Measurements from ENCODE around the gene TMEM239.
A peak's percentile ranks its signal among the peaks of the same experiment; 100 is the strongest.
"Not testable (repeated sequence)": the region's sequence is repeated elsewhere in the genome, so short reads cannot be mapped to it uniquely, and the experiment has no call there.

The TMEM239 gene

DNA sequence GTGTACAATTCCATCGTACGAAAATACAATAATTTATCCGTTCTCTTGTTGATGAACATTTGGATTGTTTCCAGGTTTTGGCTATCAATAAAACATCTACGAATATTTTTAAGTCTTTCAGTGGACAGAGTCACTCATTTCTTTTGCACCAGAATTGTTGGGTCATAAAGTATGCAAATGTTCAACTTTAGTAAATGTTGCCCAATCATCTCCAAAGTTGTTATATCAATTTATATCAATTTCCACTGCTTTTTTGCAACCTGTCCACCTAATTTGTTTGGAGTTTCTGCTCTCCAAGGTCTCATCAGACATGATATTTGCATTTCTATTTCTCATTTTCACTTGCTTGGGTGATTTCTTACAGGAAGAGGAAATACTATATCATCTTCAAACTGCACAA lies 10.5 kb downstream of the TMEM239 start:
- H3K4me3 Mint-ChIP-seq: no peak overlapping the region

DNA sequence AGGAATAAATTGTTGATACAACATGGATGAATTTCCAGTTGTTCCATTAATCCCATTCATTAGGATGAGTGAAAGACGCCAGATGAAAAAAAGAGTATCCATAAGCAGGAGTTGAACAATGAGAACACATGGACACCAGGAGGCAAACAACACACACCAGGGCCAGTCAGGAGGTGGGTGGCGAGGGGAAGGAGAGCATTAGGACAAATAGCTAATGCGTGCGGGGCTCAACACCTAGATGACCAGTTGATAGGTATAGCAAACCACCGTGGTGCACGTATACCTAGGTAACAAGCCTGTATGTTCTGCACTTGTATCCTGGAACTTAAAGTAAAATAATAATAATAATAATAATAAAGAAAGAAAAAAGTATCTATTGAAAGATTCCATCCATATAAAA lies 13.2 kb downstream of the TMEM239 start:
- peaks cover 27% of the 10 kb centered on the region for H3K27me3 Mint-ChIP-seq
- H3K4me1 Mint-ChIP-seq: peaks cover 4% of the 10 kb centered on the region
- no peak overlapping the region for H3K27ac Mint-ChIP-seq
- H3K36me3 Mint-ChIP-seq: peaks cover 2% of the 10 kb centered on the region
- no peak overlapping the region for H3K4me3 Mint-ChIP-seq
- no peak for ATAC-seq
- no peaks in the 10 kb centered on the region for H3K9me3 Mint-ChIP-seq

More for the DNA sequence above, 10.5 kb downstream of the TMEM239 start:
- H3K27me3 Mint-ChIP-seq: peaks cover 33% of the 10 kb centered on the region
- no peaks in the 10 kb centered on the region for H3K36me3 Mint-ChIP-seq
- no peaks in the 10 kb centered on the region for H3K9me3 Mint-ChIP-seq
- no peak overlapping the region for H3K27ac Mint-ChIP-seq
- ATAC-seq: no peak
- H3K4me1 Mint-ChIP-seq: peaks cover 4% of the 10 kb centered on the region

DNA sequence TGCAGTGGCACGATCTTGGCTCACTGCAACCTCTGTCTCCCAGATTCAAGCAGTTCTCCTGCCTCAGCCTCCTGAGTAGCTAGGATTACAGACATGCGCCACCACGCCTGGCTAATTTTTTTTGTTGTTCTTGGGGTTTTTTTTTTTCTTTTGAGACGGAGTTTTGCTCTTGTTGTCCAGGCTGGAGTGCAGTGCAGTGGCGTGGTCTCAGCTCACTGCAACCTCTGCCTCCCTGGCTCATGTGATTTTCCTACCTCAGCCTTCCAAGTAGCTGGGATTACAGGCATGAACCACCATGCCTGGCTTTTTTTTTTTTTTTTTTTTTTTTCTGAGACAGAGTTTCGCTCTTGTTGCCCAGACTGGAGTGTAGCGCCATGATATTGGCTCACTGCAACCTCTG lies 15.0 kb downstream of the TMEM239 start:
- H3K9me3 Mint-ChIP-seq, ATAC-seq, H3K4me1 Mint-ChIP-seq, H3K4me3 Mint-ChIP-seq, H3K27ac Mint-ChIP-seq, H3K36me3 Mint-ChIP-seq: not testable (repeated sequence)
- H3K27me3 Mint-ChIP-seq: peaks cover 27% of the 10 kb centered on the region

DNA sequence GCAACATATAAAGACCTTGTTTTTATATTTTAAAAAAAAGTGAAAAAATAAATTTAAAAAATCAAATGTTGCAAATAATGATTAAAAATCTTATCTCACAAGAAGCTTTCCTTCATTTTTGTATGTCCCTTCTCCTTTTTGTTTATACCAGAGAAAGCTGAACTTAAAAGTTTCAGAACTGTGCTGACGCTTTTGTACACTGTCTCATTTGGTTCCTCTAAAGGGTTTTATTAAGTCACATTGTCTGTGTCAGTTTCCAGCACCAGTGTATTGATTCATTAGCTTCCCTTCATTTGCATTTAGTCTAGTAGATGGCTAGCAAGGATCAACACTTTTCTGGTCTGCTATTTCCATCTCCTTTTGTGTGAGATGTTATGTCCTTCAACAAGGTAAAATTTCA lies 17.6 kb downstream of the TMEM239 start:
- no peak for ATAC-seq
- H3K27ac Mint-ChIP-seq: no peak overlapping the region
- H3K36me3 Mint-ChIP-seq: peaks cover 32% of the 10 kb centered on the region
- no peaks in the 10 kb centered on the region for H3K9me3 Mint-ChIP-seq
- H3K27me3 Mint-ChIP-seq: peaks cover 3% of the 10 kb centered on the region
- H3K4me1 Mint-ChIP-seq: peaks cover 11% of the 10 kb centered on the region
- H3K4me3 Mint-ChIP-seq: no peak overlapping the region

DNA sequence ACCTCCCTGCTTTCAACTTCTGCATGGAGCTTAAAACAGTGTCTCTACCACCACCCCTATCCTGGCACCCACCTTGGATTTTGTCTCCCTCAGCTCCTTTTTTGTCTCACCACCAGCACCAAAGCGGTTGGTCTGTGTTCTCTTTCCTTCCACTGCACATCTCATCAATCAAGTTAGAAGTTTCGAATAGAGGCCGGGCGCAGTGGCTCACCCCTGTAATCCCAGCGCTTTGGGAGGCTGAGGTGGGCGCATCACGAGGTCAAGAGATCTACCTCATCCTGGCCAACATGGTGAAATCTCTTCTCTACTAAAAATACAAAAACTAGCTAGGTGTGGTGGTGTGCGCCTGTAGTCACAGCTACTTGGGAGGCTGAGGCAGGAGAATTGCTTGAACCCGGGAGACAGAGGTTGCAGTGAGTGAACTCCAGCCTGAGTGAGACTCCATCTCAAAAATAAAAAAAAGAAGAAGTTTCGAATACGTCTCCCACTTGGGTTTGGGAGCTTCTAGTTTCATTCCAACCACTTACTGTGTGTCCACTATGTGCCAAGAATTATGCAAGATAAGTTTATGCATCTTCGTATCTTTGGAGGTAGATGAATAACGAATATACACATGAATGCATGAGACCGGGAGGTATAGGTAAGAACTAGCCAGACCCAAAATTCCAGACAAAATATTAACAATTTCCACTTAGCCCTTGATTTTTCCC lies 18.4 kb downstream of the TMEM239 start:
- no peaks in the 10 kb centered on the region for H3K9me3 Mint-ChIP-seq
- H3K36me3 Mint-ChIP-seq: peaks cover 32% of the 10 kb centered on the region
- no peak for ATAC-seq
- no peak overlapping the region for H3K4me3 Mint-ChIP-seq
- peaks cover 17% of the 10 kb centered on the region for H3K4me1 Mint-ChIP-seq
- H3K27ac Mint-ChIP-seq: no peak overlapping the region
- H3K27me3 Mint-ChIP-seq: no peaks in the 10 kb centered on the region

DNA sequence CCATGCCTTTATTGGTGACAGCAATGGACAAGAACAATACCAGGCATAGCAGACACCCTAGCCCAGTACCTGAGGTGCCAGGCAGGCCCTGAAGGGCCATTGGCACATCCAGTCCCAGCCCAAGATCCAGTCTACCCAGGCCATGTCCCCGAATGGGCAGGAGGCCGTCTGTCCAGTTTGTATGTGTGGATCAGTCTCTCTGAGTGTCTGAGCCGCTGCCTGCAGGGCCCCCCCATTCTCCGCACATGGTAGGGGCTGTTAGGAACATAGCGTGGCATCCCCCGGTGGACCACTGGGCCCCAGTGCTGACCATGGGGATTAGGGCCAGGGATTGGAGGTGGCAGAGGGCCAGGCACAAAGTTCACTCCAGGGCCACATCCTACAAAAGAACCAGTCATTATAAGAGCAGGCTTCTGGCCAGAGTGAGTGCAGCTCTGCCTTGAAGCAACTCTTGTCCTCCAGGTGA lies 19.2 kb downstream of the TMEM239 start:
- no peak overlapping the region for H3K4me3 Mint-ChIP-seq
- no peak overlapping the region for H3K27ac Mint-ChIP-seq
- H3K27me3 Mint-ChIP-seq: no peaks in the 10 kb centered on the region
- H3K9me3 Mint-ChIP-seq: no peaks in the 10 kb centered on the region
- H3K4me1 Mint-ChIP-seq: peaks cover 19% of the 10 kb centered on the region
- peaks cover 32% of the 10 kb centered on the region for H3K36me3 Mint-ChIP-seq
- ATAC-seq: no peak

DNA sequence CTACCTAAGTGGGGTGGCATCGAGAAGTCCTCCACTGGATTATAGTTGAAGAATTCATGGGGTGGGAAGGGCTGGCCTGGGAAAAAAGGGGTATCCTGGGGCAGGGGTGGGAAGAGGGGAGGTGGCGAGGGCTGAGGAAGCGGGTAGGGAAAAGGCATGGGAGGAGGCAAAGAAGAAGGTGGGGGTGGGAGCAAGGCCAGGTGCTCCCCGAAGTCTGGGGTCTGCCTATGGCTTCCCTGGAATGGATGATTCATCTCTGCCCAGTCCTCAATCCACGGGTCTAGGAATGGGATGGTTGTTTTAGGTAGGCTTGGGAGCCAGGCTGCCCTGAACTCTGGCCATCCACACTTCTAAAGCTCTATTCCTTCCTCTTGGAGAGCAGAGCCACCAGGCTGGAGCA lies 19.9 kb downstream of the TMEM239 start:
- peaks cover 19% of the 10 kb centered on the region for H3K4me1 Mint-ChIP-seq
- H3K4me3 Mint-ChIP-seq: no peak overlapping the region
- H3K27me3 Mint-ChIP-seq: no peaks in the 10 kb centered on the region
- no peaks in the 10 kb centered on the region for H3K9me3 Mint-ChIP-seq
- H3K27ac Mint-ChIP-seq: no peak overlapping the region
- H3K36me3 Mint-ChIP-seq: peaks cover 32% of the 10 kb centered on the region
- ATAC-seq: no peak

DNA sequence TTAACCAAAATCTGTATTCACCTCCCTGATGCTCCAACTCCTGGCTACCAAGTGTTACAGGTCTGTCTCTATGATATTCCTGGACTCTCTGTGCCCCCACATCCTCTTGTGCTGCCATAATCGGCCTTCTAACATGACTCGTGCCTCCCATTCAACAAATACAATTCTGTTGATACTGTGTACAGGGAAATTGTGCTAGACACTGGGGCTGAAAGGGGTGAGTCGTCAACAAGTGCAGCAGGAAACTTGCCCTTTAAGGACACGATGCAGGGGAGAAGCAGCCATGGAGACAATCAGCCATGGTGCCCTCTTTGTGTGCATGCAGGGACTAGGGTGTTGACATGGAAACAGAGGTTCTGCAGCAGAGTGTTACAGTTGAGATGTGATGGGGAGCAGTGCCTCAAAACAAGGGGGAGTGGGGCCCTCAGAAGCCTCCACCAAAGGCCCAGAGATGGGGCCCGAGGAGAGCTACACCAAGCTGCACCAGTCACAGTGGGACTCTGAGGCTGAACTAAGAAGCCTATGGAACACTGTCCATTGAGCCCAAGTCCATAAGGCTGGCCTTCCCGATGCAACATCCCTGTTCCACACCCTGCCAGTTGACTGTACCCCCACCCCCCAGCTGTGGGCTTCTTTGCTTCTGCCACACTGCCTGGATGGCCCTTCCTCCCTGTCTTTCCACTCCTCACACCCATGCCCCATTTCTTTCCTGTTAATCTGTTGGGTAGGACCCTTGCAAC lies 21.2 kb downstream of the TMEM239 start:
- Mint-ChIP-seq H3K4me3 (no peak overlapping the region), H3K4me1 (peaks cover 25% of the 10 kb centered on the region), H3K36me3 (peaks cover 32% of the 10 kb centered on the region), H3K9me3 (no peaks in the 10 kb centered on the region), H3K27ac (no peak overlapping the region), H3K27me3 (no peaks in the 10 kb centered on the region)
- no peak for ATAC-seq

DNA sequence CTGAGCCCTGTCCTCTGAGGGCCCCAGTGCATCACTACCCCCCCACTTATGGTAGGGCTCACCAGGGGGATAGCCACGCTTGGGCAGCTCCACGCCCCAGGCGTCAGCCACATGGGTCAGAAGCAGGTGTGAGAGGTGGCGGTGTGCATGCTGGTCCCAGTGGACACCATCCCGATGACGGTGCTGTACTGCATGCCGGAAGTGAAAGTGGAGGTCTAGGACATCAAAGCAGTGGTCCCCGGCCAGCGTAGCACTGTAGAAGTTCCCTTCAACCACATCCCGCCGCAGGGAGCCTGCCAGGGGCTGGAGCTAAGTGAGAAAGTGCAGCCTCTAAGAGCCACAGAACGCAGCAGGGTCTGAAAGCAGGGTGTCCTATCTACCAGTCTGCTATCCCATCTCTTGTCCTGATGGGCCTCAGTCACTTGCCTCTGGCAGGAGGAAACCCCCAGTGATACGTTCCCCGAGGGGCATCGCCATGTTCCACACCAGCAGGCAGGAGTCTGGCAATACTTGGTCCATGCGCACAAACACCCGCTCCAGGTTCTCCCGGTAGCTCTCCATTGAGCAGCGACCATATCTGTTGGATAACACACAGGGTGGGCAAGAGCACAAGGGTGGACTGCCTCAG lies 22.1 kb downstream of the TMEM239 start:
- H3K27ac Mint-ChIP-seq: no peak overlapping the region
- peak; percentile 3 for ATAC-seq
- no peaks in the 10 kb centered on the region for H3K9me3 Mint-ChIP-seq
- H3K27me3 Mint-ChIP-seq: no peaks in the 10 kb centered on the region
- peaks cover 25% of the 10 kb centered on the region for H3K4me1 Mint-ChIP-seq
- peak overlapping the region; percentile 8 for H3K4me3 Mint-ChIP-seq
- peaks cover 32% of the 10 kb centered on the region for H3K36me3 Mint-ChIP-seq

DNA sequence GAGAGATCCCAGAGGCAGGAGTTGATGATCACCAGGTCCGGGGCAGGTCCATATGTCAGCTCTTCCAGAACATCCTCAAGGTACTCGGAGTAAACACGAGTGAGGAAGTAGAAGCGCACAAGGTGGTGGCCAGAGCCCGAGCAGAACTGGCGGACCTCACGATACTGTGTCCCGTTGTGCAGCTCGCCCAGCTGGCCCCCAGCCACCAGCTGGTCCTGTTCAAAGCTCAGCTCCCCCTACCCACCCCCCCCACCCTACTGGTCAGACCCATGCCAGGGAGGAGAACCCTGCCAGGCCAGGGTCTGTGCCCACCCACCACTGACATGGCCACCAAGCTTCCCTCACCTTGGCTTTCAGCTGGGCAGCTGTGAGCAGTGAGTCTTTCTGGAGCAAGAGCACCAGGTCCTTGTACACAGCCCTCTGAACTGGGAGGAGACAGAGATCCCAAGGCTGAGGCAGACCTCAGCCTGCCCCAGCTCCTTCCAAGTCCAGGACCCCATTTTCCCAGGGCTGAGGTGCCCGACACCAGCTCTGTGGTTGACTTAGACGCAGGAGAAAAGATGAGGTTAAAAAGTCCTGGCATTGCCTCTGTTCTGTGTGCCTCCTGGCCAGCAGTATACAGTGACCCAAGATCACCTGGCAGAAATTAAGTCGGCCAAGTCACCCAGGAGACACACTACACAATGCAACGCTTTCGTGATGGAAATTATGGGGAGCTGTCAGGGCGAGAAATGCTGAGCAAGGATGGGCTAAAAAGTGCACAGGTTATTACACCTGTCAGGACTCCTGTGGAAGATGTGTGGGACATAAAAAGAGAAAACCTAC lies 22.9 kb downstream of the TMEM239 start:
- Mint-ChIP-seq H3K9me3 (no peaks in the 10 kb centered on the region), H3K4me1 (peaks cover 30% of the 10 kb centered on the region), H3K27me3 (no peaks in the 10 kb centered on the region), H3K36me3 (peaks cover 32% of the 10 kb centered on the region), H3K4me3 (peak overlapping the region; percentile 73), H3K27ac (peak overlapping the region; percentile 93)
- no peak for ATAC-seq

DNA sequence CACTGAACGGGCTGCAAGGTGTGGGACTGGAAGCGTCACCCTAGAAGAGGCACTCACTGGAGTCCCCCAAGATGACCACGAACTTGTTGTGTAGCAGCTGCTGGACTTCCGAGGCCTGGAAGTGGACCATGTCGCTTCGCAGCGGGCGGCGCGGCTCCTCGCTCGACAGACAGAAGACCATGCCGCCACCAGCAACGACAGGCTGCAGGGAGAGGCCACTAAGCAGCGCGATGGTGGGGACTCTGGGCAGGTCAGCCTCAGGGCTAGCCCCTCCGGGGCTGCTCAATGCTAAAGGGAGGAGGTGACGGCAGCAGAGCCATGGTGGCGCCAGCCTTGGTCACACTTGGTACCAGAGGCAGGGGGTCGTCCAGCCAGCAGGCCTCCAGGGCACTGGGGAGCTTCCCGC lies 23.6 kb downstream of the TMEM239 start:
- Mint-ChIP-seq H3K27me3 (no peaks in the 10 kb centered on the region), H3K36me3 (peaks cover 27% of the 10 kb centered on the region), H3K9me3 (no peaks in the 10 kb centered on the region), H3K4me1 (peaks cover 37% of the 10 kb centered on the region), H3K4me3 (peak overlapping the region; percentile 73), H3K27ac (peak overlapping the region; percentile 93)
- peak; percentile 1 for ATAC-seq

DNA sequence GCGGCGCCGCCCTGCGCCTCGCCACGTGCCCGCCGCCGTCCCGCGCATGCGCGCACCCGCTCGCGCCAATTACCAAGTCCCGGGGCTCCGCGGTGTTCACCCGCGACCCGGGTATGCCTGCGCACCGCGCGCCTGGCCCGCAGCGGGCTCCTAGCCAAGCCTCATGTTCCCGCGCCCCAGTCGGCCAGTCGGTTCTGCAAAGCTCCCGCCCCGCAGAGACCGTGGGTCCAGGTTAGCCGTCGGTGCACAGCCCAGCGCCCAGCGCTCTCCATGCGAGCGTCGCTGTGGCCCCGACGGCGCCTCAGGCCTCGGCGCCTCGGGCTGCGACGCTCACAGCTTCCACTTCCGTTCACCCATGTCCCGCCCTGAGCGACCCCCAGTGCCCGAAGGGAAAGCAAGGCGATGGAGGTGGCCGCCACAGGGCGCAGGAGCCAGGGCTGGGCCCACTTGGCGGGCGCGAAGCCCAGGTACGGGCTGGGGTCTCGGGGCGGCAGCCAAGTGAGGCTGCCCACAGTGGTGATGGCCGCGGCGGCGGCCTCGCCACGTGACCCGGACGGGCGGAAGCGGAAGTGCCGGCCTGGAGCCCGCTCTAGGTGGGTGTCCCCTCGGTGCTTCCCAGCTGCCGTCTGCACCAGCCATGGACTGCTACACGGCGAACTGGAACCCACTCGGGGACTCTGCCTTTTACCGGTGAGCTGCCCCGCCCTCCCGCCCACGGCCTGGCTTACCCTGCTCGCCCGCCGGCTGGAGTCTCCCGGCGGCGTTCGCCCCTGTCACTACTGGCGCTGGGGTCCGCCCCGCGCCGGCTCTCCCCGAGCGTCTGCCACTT lies 24.2 kb downstream of the TMEM239 start, which contains the start of the genes PCED1A and VPS16:
Gene PCED1A, minus strand, starts transcription at position 518 of the 829 bp plus-strand sequence. CDS start 743 bp downstream, outside the sequence.
Gene VPS16, plus strand, starts transcription at position 608 of the 829 bp plus-strand sequence. Its CDS starts 30 bp downstream, at position 638.
- Mint-ChIP-seq H3K27me3 (no peaks in the 10 kb centered on the region), H3K36me3 (peaks cover 24% of the 10 kb centered on the region), H3K27ac (peak within 1 kb of the TSS; percentile 93), H3K4me3 (peak within 1 kb of the TSS; percentile 87), H3K4me1 (peaks cover 42% of the 10 kb centered on the region), H3K9me3 (no peaks in the 10 kb centered on the region)
- ATAC-seq: peak; percentile 99

DNA sequence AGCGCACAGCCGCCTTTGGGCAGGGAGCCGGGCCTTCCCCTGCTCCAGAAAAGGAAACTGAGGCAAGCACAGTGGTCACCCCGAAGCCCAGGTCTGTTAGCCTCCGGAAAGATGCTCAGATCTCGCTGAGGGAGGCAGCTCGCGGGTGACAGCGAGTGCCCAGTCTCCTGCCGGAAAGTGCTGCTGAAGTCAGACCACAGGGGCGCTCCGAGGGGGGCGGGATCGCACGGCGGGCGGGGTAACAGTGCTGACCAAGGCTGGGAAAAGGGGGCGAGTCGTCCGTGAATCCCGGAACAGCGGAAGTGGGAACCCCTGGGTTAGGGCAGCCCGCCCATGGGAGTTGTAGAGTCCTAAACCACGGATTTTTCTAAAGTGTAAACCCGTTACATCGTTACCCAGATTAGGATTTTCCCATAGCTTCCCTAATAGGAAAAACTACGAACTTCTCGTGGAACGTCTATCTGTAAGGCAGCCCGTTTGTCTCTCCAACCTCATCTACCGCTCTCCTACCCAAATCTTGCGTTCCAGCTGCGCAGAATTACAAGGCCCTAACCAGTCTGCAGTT lies 24.9 kb downstream of the TMEM239 start:
- Mint-ChIP-seq H3K36me3 (peaks cover 24% of the 10 kb centered on the region), H3K9me3 (no peaks in the 10 kb centered on the region), H3K4me3 (peak overlapping the region; percentile 87), H3K4me1 (peaks cover 42% of the 10 kb centered on the region), H3K27ac (peak overlapping the region; percentile 93), H3K27me3 (no peaks in the 10 kb centered on the region)
- peak; percentile 51 for ATAC-seq

DNA sequence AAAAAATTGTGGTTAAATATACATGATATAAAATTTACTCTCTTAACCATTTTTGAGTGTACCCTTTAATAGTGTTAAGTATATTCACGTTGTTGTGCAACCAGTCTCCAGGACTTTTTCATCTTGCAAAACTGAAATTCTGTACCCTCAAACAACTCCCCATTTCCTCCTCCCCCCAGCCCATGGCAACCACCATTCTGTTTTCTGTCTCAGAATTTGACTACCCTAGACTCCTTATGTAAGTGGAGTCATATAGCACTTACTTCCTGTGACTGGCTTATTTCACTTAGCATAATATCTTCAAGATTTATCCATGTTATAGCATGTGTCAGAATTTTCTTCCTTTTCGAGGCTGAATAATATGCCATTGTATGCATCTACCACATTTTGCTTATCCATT lies 29.4 kb downstream of the TMEM239 start:
- Mint-ChIP-seq H3K27me3 (no peaks in the 10 kb centered on the region), H3K27ac (no peak overlapping the region), H3K36me3 (peaks cover 11% of the 10 kb centered on the region), H3K9me3 (no peaks in the 10 kb centered on the region), H3K4me1 (peaks cover 27% of the 10 kb centered on the region), H3K4me3 (no peak overlapping the region)
- ATAC-seq: no peak
